ENCODE results near the gene PHLDA1. TPM values are rescaled to one million over a fixed set of nuclear protein-coding genes. Genes with fewer than 3 reads are reported as not detected.

The PHLDA1 gene
- total RNA-seq, 5 donors from 2014 or later (not counting 1 experiment from before 2014, with no cell fraction given): 5.4 to 11.7 (median 7.1) TPM

DNA sequence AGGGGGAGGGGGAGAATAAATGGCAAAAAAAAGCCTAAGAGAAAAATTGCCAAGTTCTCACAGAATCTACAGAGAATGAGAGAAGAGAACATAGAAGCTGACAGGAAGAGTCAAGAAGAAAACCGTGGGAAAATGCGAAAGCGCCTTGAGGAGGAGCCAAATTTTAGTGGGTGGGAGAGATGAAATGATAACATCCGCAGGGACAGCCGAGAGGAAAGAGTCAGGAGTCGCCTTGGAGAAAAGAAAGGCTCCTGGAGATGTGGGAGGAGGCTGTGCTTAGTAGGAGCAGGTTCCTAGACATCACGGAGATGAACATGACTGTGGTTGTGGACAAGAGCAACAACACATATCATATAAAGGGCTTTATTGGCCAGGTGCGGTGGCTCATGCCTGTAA is 49.4 kb downstream of the PHLDA1 start:
- Mint-ChIP-seq H3K27ac (no peak overlapping the region), H3K4me3 (no peak overlapping the region), H3K27me3 (no peaks in the 10 kb centered on the region), H3K4me1 (peaks cover 31 to 65% (median 51%) of the 10 kb centered on the region in 3 donors), H3K9me3 (no peaks in the 10 kb centered on the region), H3K36me3 (no peaks in the 10 kb centered on the region)
- POLR2A ChIA-PET: interaction anchor here in 1 of 2 donors (0.9 kb wide), 1 partner anchor 43 kb away, joined by 4 read pairs; no protein-coding TSS in a partner anchor
- no peak for ATAC-seq (replicated peaks in 1 of 4)
- DNase-seq: no peak
- WGBS (ENCODE audit: insufficient coverage): 53% methylated on average over 6 of the region's 8 CpGs
- no peaks in the 10 kb centered on the region for H3K9me3 ChIP-seq
- H3K4me3 ChIP-seq (ENCODE audit: control insufficient read depth in 1 of 2, extremely low read depth in 1 of 2, low read length in 1 of 2): no peak overlapping the region
- H3K27ac ChIP-seq (ENCODE audit: low read length): no peak overlapping the region
- peaks cover 18 to 26% of the 10 kb centered on the region in 2 experiments for H3K4me1 ChIP-seq (ENCODE audit: control insufficient read depth in 1 of 2, extremely low read depth in 1 of 2, insufficient read depth in 2 of 2, low read length in 2 of 2)
- CTCF ChIA-PET: interaction anchor here in 1 of 2 donors (0.6 kb wide), 1 partner anchor 564 kb away, joined by 3 read pairs; no protein-coding TSS in a partner anchor
- H3K27me3 ChIP-seq (replicated peaks in 1 of 2; ENCODE audit: control insufficient read depth in 2 of 2, extremely low read depth in 1 of 2, insufficient read depth in 2 of 2, low read length in 1 of 2): no peaks in the 10 kb centered on the region
- no peaks in the 10 kb centered on the region for H3K36me3 ChIP-seq (ENCODE audit: control insufficient read depth in 2 of 2, extremely low read depth in 1 of 2, insufficient read depth in 1 of 2, low read length in 1 of 2)

- ChIA-PET POLR2A (interaction anchor here in 1 of 2 donors (0.9 to 1.0 kb wide), 2 partner anchors 43 to 50 kb away, joined by 3 to 4 read pairs; partner anchors contain the start of gene PHLDA1), CTCF (interaction anchor here (0.6 to 1.0 kb wide), 4 partner anchors 13 to 564 kb away, joined by 3 to 5 read pairs (median 4); no protein-coding TSS in a partner anchor)
- H3K9me3 Mint-ChIP-seq: no peaks in the 10 kb centered on the region
- Histone ChIP-seq H3K36me3 (ENCODE audit: control insufficient read depth in 2 of 2, extremely low read depth in 1 of 2, insufficient read depth in 1 of 2, low read length in 1 of 2) (no peaks in the 10 kb centered on the region), H3K27ac (ENCODE audit: low read length) (no peak overlapping the region), H3K4me1 (ENCODE audit: control insufficient read depth in 1 of 2, extremely low read depth in 1 of 2, insufficient read depth in 2 of 2, low read length in 2 of 2) (peaks cover 18 to 27% of the 10 kb centered on the region in 2 experiments), H3K4me3 (ENCODE audit: control insufficient read depth in 1 of 2, extremely low read depth in 1 of 2, low read length in 1 of 2) (no peak overlapping the region), H3K27me3 (replicated peaks in 1 of 2; ENCODE audit: control insufficient read depth in 2 of 2, extremely low read depth in 1 of 2, insufficient read depth in 2 of 2, low read length in 1 of 2) (no peaks in the 10 kb centered on the region), H3K9me3 (no peaks in the 10 kb centered on the region)
- no peak overlapping the region for H3K27ac Mint-ChIP-seq
- DNase-seq (no peak), ATAC-seq (replicated peaks in 1 of 4) (no peak)
- H3K36me3 Mint-ChIP-seq: no peaks in the 10 kb centered on the region
- no peaks in the 10 kb centered on the region for H3K27me3 Mint-ChIP-seq
- H3K4me1 Mint-ChIP-seq: peaks cover 31 to 67% (median 54%) of the 10 kb centered on the region in 3 donors
- no peak overlapping the region for H3K4me3 Mint-ChIP-seq
- WGBS (ENCODE audit: insufficient coverage): no CpG with 5 or more reads among the region's 10 CpGs
Measured at GRCh38 chr12:75981247-75982168, 50.1 kb downstream of the PHLDA1 start.

DNA sequence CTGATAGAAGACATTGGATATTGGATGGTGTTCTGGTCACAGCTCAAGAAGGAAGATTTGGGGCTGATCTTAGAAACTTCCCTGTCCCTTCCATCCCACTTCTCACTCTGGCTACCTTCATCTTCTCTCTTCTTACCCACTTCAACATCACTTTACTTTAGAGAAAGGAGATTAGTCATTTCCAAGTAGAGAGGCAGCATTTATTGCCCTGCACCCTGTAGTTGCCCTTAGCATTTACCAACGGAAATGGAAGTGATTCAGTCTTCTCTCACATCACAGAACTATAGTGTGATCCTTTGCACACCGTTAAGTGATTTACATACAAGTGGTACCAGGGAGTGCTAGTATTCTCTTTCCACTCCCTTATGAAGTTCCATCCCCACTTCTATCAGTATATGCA is 52.4 kb downstream of the PHLDA1 start:
- POLR2A ChIA-PET: interaction anchor here in 1 of 2 donors (0.6 kb wide), 1 partner anchor 104 kb away, joined by 5 read pairs; no protein-coding TSS in a partner anchor
- no peaks in the 10 kb centered on the region for H3K36me3 ChIP-seq (ENCODE audit: control insufficient read depth in 2 of 2, extremely low read depth in 1 of 2, insufficient read depth in 1 of 2, low read length in 1 of 2)
- peak in 5 of 35 experiments; percentile 7 to 56 (median 8) for DNase-seq
- WGBS (ENCODE audit: insufficient coverage): no CpG with 5 or more reads among the region's 2 CpGs
- Mint-ChIP-seq H3K36me3 (no peaks in the 10 kb centered on the region), H3K27ac (peak overlapping the region; percentile 83 to 89), H3K9me3 (no peaks in the 10 kb centered on the region), H3K27me3 (no peaks in the 10 kb centered on the region), H3K4me1 (peaks cover 24 to 58% (median 43%) of the 10 kb centered on the region in 3 donors), H3K4me3 (peak overlapping the region; percentile 1 to 39 (median 33))
- H3K4me1 ChIP-seq (ENCODE audit: control insufficient read depth in 1 of 2, extremely low read depth in 1 of 2, insufficient read depth in 2 of 2, low read length in 2 of 2): peaks cover 18 to 25% of the 10 kb centered on the region in 2 experiments
- H3K27ac ChIP-seq (ENCODE audit: low read length): peak overlapping the region; percentile 87
- H3K27me3 ChIP-seq (replicated peaks in 1 of 2; ENCODE audit: control insufficient read depth in 2 of 2, extremely low read depth in 1 of 2, insufficient read depth in 2 of 2, low read length in 1 of 2): no peaks in the 10 kb centered on the region
- no peak overlapping the region for H3K4me3 ChIP-seq (ENCODE audit: control insufficient read depth in 1 of 2, extremely low read depth in 1 of 2, low read length in 1 of 2)
- CTCF ChIA-PET: no interaction called here
- H3K9me3 ChIP-seq: no peaks in the 10 kb centered on the region
- peak; percentile 50 to 79 (median 71) for ATAC-seq (replicated peaks in 1 of 4)

GRCh38 chr12:75978677-75979076 is 52.9 kb downstream of the PHLDA1 start:
- H3K4me1 Mint-ChIP-seq: peaks cover 24 to 54% (median 43%) of the 10 kb centered on the region in 3 donors
- Histone ChIP-seq H3K36me3 (ENCODE audit: control insufficient read depth in 2 of 2, extremely low read depth in 1 of 2, insufficient read depth in 1 of 2, low read length in 1 of 2) (no peaks in the 10 kb centered on the region), H3K4me1 (ENCODE audit: control insufficient read depth in 1 of 2, extremely low read depth in 1 of 2, insufficient read depth in 2 of 2, low read length in 2 of 2) (peaks cover 18 to 25% of the 10 kb centered on the region in 2 experiments), H3K27ac (ENCODE audit: low read length) (peak overlapping the region; percentile 87), H3K9me3 (no peaks in the 10 kb centered on the region), H3K27me3 (replicated peaks in 1 of 2; ENCODE audit: control insufficient read depth in 2 of 2, extremely low read depth in 1 of 2, insufficient read depth in 2 of 2, low read length in 1 of 2) (no peaks in the 10 kb centered on the region), H3K4me3 (ENCODE audit: control insufficient read depth in 1 of 2, extremely low read depth in 1 of 2, low read length in 1 of 2) (no peak overlapping the region)
- WGBS (ENCODE audit: insufficient coverage): no CpG with 5 or more reads among the region's 3 CpGs
- CTCF ChIA-PET: no interaction called here
- H3K4me3 Mint-ChIP-seq: peak overlapping the region; percentile 1 to 53 (median 39)
- POLR2A ChIA-PET: interaction anchor here in 1 of 2 donors (0.6 to 1.5 kb wide), 3 partner anchors 51 to 104 kb away, joined by 3 to 5 read pairs (median 4); partner anchors contain the start of gene PHLDA1
- H3K36me3 Mint-ChIP-seq: no peaks in the 10 kb centered on the region
- peak in 1 of 4 experiments; percentile 12 for ATAC-seq (replicated peaks in 1 of 4)
- no peaks in the 10 kb centered on the region for H3K27me3 Mint-ChIP-seq
- peak in 1 of 35 experiments; percentile 22 for DNase-seq
- no peaks in the 10 kb centered on the region for H3K9me3 Mint-ChIP-seq
- H3K27ac Mint-ChIP-seq: peak overlapping the region; percentile 83 to 89

- CTCF ChIA-PET: interaction anchor here in 1 of 2 donors (0.6 kb wide), 1 partner anchor 56 kb away, joined by 5 read pairs; no protein-coding TSS in a partner anchor
- H3K4me1 Mint-ChIP-seq: peaks cover 24 to 49% (median 39%) of the 10 kb centered on the region in 3 donors
Measured at GRCh38 chr12:75977952-75978671, 53.5 kb downstream of the PHLDA1 start.

More at GRCh38 chr12:75977952-75978671, 53.5 kb downstream of the PHLDA1 start:
- Histone ChIP-seq H3K9me3 (no peaks in the 10 kb centered on the region), H3K36me3 (ENCODE audit: control insufficient read depth in 2 of 2, extremely low read depth in 1 of 2, insufficient read depth in 1 of 2, low read length in 1 of 2) (no peaks in the 10 kb centered on the region), H3K4me3 (ENCODE audit: control insufficient read depth in 1 of 2, extremely low read depth in 1 of 2, low read length in 1 of 2) (no peak overlapping the region), H3K4me1 (ENCODE audit: control insufficient read depth in 1 of 2, extremely low read depth in 1 of 2, insufficient read depth in 2 of 2, low read length in 2 of 2) (peaks cover 18 to 25% of the 10 kb centered on the region in 2 experiments), H3K27me3 (replicated peaks in 1 of 2; ENCODE audit: control insufficient read depth in 2 of 2, extremely low read depth in 1 of 2, insufficient read depth in 2 of 2, low read length in 1 of 2) (no peaks in the 10 kb centered on the region), H3K27ac (ENCODE audit: low read length) (peak overlapping the region; percentile 87)
- POLR2A ChIA-PET: interaction anchor here in 1 of 2 donors (0.6 to 1.5 kb wide), 3 partner anchors 52 to 105 kb away, joined by 3 to 5 read pairs (median 4); partner anchors contain the start of gene PHLDA1
- ATAC-seq (replicated peaks in 1 of 4) (peak; percentile 95 to 98 (median 96)), DNase-seq (peak; percentile 28 to 88 (median 58))
- peak overlapping the region; percentile 83 to 89 for H3K27ac Mint-ChIP-seq
- no peaks in the 10 kb centered on the region for H3K27me3 Mint-ChIP-seq
- no peaks in the 10 kb centered on the region for H3K9me3 Mint-ChIP-seq
- WGBS (ENCODE audit: insufficient coverage): 24% methylated on average over 3 of the region's 5 CpGs
- H3K4me3 Mint-ChIP-seq: peak overlapping the region; percentile 5 to 53 (median 31)
- H3K36me3 Mint-ChIP-seq: no peaks in the 10 kb centered on the region
